ENCODE measurements around the gene CPNE8. TPM values are rescaled to one million over a fixed set of nuclear protein-coding genes. Genes with fewer than 3 reads are reported as not detected.

CPNE8 gene
- total RNA-seq, 1 donor from 2014 or later = 2.2 TPM

DNA sequence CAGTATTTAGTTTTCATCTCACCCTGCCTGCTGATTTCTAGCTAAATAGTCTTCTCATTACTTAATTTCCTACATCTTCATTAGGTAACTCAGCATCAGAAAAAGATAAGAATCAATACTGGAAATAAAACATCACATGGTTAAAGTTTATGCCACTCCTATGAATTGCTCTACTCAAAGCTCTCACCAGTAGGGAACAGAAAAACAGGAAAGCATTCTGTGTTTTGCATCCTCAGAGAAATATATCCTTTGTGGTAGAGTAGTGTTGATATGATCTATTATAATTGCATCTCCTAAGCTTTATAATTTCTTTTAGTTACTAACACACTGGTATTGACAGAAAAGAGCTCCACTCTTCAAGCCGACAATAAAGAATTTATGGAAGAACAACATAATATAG lies 9.9 kb downstream of the CPNE8 start:
- POLR2A ChIA-PET = no interaction called here
- intact Hi-C loops (cut with micrococcal nuclease) = no loop called here
- H3K27me3 Mint-ChIP-seq = no peaks in the 10 kb centered on the region

DNA sequence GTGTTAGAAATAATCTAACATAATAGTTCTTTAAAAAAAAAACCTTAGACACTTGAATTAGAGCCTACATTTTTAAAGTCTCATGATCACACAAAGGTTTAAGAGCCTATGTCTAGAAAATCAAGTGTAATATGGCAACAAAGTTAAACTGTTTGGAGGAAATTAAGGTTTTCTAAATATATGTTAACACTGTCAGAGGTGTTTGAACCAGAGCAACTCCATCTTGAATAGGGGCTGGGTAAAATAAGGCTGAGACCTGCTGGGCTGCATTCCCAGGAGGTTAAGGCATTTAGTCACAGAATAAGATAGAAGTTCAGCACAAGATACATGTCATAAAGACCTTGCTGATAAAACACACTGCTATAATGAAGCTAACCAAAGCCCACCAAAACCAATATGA lies 12.4 kb downstream of the CPNE8 start:
- H3K27ac Mint-ChIP-seq = no peak overlapping the region
- CTCF ChIA-PET = no interaction called here
- DNase-seq = no peak
- H3K4me3 Mint-ChIP-seq = no peak overlapping the region
- no peaks in the 10 kb centered on the region for H3K9me3 Mint-ChIP-seq
- POLR2A ChIA-PET = no interaction called here
- no peaks in the 10 kb centered on the region for H3K4me1 Mint-ChIP-seq
- H3K36me3 Mint-ChIP-seq (ENCODE audit: low read depth) = no peaks in the 10 kb centered on the region
- no peaks in the 10 kb centered on the region for H3K27me3 Mint-ChIP-seq
- TF ChIP-seq, protein P1, sequence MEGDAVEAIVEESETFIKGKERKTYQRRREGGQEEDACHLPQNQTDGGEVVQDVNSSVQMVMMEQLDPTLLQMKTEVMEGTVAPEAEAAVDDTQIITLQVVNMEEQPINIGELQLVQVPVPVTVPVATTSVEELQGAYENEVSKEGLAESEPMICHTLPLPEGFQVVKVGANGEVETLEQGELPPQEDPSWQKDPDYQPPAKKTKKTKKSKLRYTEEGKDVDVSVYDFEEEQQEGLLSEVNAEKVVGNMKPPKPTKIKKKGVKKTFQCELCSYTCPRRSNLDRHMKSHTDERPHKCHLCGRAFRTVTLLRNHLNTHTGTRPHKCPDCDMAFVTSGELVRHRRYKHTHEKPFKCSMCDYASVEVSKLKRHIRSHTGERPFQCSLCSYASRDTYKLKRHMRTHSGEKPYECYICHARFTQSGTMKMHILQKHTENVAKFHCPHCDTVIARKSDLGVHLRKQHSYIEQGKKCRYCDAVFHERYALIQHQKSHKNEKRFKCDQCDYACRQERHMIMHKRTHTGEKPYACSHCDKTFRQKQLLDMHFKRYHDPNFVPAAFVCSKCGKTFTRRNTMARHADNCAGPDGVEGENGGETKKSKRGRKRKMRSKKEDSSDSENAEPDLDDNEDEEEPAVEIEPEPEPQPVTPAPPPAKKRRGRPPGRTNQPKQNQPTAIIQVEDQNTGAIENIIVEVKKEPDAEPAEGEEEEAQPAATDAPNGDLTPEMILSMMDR (IDR thresholded peaks at IDR 0.05) = no peak
- intact Hi-C loops (cut with micrococcal nuclease) = no loop called here
- no peak for ATAC-seq (ENCODE audit: low read depth)

More for the DNA sequence above, 9.9 kb downstream of the CPNE8 start:
- Mint-ChIP-seq H3K4me1 (no peaks in the 10 kb centered on the region), H3K9me3 (no peaks in the 10 kb centered on the region), H3K27ac (no peak overlapping the region), H3K36me3 (ENCODE audit: low read depth) (no peaks in the 10 kb centered on the region), H3K4me3 (no peak overlapping the region)
- DNase-seq (no peak), ATAC-seq (ENCODE audit: low read depth) (no peak)
- TF ChIP-seq, protein P1 (IDR thresholded peaks at IDR 0.05) = no peak
- CTCF ChIA-PET = interaction anchor here (1.9 kb wide), 1 partner anchor 11 kb away, joined by 8 read pairs; no protein-coding TSS in a partner anchor

DNA sequence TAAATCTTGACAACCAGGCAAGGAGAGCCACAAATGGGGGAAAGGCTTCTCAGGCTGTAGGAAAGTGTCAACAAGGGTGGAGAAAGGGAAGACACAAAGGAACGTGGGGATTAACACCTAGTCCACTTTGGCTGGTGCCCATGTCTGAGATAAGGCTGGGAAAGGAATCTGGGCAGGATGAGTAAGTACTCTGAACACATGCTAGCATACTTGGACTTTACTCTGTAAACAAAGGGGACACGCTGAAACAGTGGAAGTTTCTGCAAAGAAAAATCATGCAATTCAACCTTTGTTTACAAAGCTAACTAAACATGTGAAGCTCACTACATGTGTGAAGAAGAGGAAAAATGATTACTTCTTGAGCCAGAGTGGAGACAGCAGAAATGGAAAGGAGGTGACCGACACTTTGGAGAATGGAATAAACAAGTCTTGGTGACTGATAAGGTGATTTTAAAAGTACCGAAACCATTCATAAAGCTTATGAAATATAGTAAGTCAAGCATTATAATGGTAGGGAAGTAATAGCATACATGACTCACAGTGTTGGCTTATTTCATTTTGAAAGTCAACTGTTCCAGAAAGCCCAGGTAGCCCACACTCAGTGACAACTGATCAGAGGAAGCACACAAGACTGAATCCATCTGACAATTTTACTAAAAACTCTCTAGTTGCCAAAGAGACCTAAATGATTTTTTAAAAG lies 13.2 kb downstream of the CPNE8 start:
- intact Hi-C loops (cut with micrococcal nuclease) = no loop called here
- ATAC-seq (ENCODE audit: low read depth) (no peak), DNase-seq (no peak)
- H3K4me3 Mint-ChIP-seq = no peak overlapping the region
- POLR2A ChIA-PET = no interaction called here
- H3K4me1 Mint-ChIP-seq = no peaks in the 10 kb centered on the region
- TF ChIP-seq, protein P1 (IDR thresholded peaks at IDR 0.05) = no peak
- H3K27me3 Mint-ChIP-seq = no peaks in the 10 kb centered on the region
- no peaks in the 10 kb centered on the region for H3K9me3 Mint-ChIP-seq
- no peaks in the 10 kb centered on the region for H3K36me3 Mint-ChIP-seq (ENCODE audit: low read depth)
- CTCF ChIA-PET = no interaction called here
- H3K27ac Mint-ChIP-seq = no peak overlapping the region

DNA sequence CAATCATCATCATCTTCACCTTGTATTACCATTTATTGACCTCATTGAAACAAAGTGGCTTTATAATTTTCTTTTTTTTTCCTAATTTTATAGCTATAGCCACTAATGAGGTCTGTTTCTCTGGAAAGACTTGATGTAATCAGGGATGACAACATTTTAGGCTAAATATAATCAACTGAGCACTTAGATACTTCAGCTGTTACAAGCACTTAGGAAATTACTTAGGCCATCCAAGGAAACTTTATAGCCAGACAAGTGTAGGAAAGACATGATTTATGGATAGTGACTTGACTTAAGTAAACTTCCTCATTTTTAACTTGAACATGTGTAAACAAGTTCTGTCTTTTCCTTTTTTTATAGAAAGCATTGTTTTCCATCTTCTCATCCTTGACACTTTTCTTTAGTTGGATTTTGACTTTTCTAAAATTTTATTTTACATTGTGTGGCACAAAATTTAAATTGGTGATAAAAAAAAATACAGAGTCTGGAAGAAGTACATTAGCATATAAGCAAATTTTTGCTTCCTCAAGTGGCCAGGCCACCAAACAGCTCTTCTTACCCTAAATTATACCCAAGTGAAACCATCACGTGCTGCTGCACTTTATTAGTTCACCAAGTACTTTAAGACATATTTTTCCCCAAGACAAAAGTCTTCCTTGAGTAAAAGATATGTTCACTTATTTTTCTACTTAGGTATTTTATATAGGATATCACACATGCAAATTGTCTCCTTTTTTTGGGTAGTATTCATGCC lies 15.1 kb downstream of the CPNE8 start:
- H3K4me3 Mint-ChIP-seq = no peak overlapping the region
- no peak for ATAC-seq (ENCODE audit: low read depth)
- intact Hi-C loops (cut with micrococcal nuclease) = no loop called here

DNA sequence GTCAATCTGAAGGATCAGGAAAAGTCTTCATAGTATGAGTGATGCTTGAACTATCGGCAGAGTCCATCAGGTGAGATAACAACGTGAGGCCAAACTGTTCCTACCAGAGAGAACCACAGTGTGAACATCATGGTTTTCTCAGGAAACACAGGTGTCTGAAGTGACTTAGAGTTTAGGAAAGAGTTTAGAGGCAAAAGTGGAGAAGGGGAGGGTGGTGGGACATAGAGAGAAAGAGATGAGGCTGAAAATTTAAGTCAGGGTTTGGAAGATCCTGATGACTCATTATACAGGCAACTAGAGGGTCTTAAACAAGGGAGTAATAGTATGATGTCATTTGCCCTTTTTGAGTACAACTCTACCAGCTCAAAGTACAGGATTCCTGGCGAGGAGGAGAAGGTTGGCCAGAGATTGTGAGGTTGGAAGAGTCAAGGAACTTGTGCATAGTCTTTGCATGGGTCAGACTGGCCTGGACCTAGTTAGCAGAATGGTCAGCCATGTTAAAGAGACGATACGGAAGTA lies 16.0 kb downstream of the CPNE8 start:
- Mint-ChIP-seq H3K9me3 (no peaks in the 10 kb centered on the region), H3K27ac (no peak overlapping the region), H3K27me3 (no peaks in the 10 kb centered on the region), H3K36me3 (ENCODE audit: low read depth) (no peaks in the 10 kb centered on the region), H3K4me1 (no peaks in the 10 kb centered on the region), H3K4me3 (no peak overlapping the region)
- intact Hi-C loops (cut with micrococcal nuclease) = no loop called here
- ChIA-PET POLR2A (no interaction called here), CTCF (no interaction called here)
- DNase-seq (no peak), ATAC-seq (ENCODE audit: low read depth) (no peak)
- TF ChIP-seq, protein P1 (IDR thresholded peaks at IDR 0.05) = no peak

More for the DNA sequence above, 15.1 kb downstream of the CPNE8 start:
- Mint-ChIP-seq H3K27ac (no peak overlapping the region), H3K9me3 (no peaks in the 10 kb centered on the region), H3K4me1 (no peaks in the 10 kb centered on the region), H3K36me3 (ENCODE audit: low read depth) (no peaks in the 10 kb centered on the region), H3K27me3 (no peaks in the 10 kb centered on the region)
- TF ChIP-seq, protein P1 (IDR thresholded peaks at IDR 0.05) = no peak
- ChIA-PET POLR2A (no interaction called here), CTCF (no interaction called here)
- no peak for DNase-seq

Measured in activated B cell treated with CpG ODN at 0.5 μM for 24 hours (primary cell).